ENCODE data around the gene DYNC2I2. TPM values are rescaled to one million over a fixed set of nuclear protein-coding genes. Genes with fewer than 3 reads are reported as not detected.
"Not testable (repeated sequence)": the region's sequence is repeated elsewhere in the genome, so short reads cannot be mapped to it uniquely, and the experiment has no call there.

DYNC2I2 gene
- total RNA-seq, 1 experiment from 2014 or later, result 58.6 TPM

DNA sequence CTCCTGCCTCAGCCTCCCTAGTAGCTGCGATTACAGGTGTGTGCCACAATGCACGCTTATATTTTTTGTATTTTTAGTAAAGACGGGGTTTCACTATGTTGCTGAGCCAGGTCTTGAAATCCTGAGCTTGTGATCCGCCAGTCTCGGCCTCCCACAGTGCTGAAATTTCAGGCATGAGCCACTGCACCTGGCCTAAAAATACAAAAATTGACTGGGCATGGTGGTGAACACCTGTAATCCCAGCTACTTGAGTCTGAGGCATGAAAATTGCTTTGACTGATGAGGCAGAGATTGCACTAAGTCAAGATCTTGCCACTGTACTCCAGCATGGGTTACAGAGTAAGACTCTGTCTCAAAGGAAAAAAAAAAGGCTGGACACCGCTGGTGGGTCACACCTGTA, 13.1 kb upstream of the DYNC2I2 start:
- H2BK20ac ChIP-seq (ENCODE audit: low read depth, low read length, poor library complexity, severe bottlenecking), result no peak overlapping the region
- no peak overlapping the region for H3K18ac ChIP-seq (ENCODE audit: insufficient read length, low read depth, low read length)
- DNase-seq, result no peak
- Mint-ChIP-seq H3K36me3 (ENCODE audit: insufficient read depth in 1 of 3, low read depth in 3 of 3) (no peaks in the 10 kb centered on the region), H3K4me3 (no peak overlapping the region), H3K27ac (peak overlapping the region in 1 of 3 experiments; percentile 48; a peak in 1 of 7 replicates), H3K4me1 (no peaks in the 10 kb centered on the region), H3K27me3 (ENCODE audit: low read depth) (no peaks in the 10 kb centered on the region), H3K9me3 (no peaks in the 10 kb centered on the region; a peak in 1 of 5 replicates)
- H3K23ac ChIP-seq (ENCODE audit: insufficient read length, low read depth, low read length), result no peak overlapping the region
- H3K4me2 ChIP-seq (ENCODE audit: insufficient read depth, insufficient read length, low read length), result no peak overlapping the region
- no peak overlapping the region for H4K5ac ChIP-seq (ENCODE audit: insufficient read length, low read depth, low read length)
- no peaks in the 10 kb centered on the region for H4K20me1 ChIP-seq (ENCODE audit: control insufficient read depth, insufficient read depth, insufficient read length)
- H3K27ac ChIP-seq (ENCODE audit: insufficient read length, low read depth, low read length), result no peak overlapping the region
- H3K23me2 ChIP-seq (ENCODE audit: insufficient read length, low read depth, low read length, poor library complexity, severe bottlenecking), result no peaks in the 10 kb centered on the region
- H2AK5ac ChIP-seq (ENCODE audit: insufficient read length, low read length), result no peak overlapping the region
- no peak overlapping the region for H2AFZ ChIP-seq (ENCODE audit: low read length)
- no peak overlapping the region for H3T11ph ChIP-seq (ENCODE audit: low read length)
- no peak overlapping the region for H2BK5ac ChIP-seq (ENCODE audit: insufficient read length, low read length)
- no peak overlapping the region for H3K14ac ChIP-seq (ENCODE audit: insufficient read depth, low read length)
- H3K4me1 ChIP-seq (ENCODE audit: insufficient read depth, low read length), result no peaks in the 10 kb centered on the region
- no peak overlapping the region for H4K8ac ChIP-seq (replicated peaks; ENCODE audit: insufficient read length, low read depth, low read length)
- H2BK15ac ChIP-seq (ENCODE audit: low read depth, low read length), result no peak overlapping the region
- H3K27me3 ChIP-seq (ENCODE audit: insufficient read depth, low read length), result no peaks in the 10 kb centered on the region
- H3K9ac ChIP-seq (ENCODE audit: extremely low read depth, insufficient read length, low read length), result no peak overlapping the region
- no peak overlapping the region for H2BK120ac ChIP-seq (ENCODE audit: low read depth, low read length, poor library complexity, severe bottlenecking)
- WGBS (ENCODE audit: extremely low coverage, insufficient read length, low lambda C conversion rate), result no CpG with 5 or more reads among the region's 6 CpGs
- no peak for TF ChIP-seq CTCF (conservative IDR thresholded peaks at IDR 0.05)
- H4K91ac ChIP-seq (ENCODE audit: insufficient read length, low read depth, low read length), result no peak overlapping the region
- no peaks in the 10 kb centered on the region for H3K9me3 ChIP-seq (ENCODE audit: control insufficient read depth, low read depth, low read length)
- H3K56ac ChIP-seq (ENCODE audit: insufficient read length, low read depth, low read length), result no peak overlapping the region
- H3K79me2 ChIP-seq (ENCODE audit: insufficient read depth, low read length), result no peaks in the 10 kb centered on the region
- H3K4ac ChIP-seq (ENCODE audit: low read depth, low read length), result no peak overlapping the region
- H3K79me1 ChIP-seq (ENCODE audit: insufficient read depth, low read depth, low read length, poor library complexity, severe bottlenecking), result no peaks in the 10 kb centered on the region
- no peak overlapping the region for H2BK12ac ChIP-seq (ENCODE audit: insufficient read length, low read depth, low read length)

- H2BK15ac ChIP-seq (ENCODE audit: low read depth, low read length); H2BK120ac ChIP-seq (ENCODE audit: low read depth, low read length, poor library complexity, severe bottlenecking); H3K56ac ChIP-seq (ENCODE audit: insufficient read length, low read depth, low read length); H3K23me2 ChIP-seq (ENCODE audit: insufficient read length, low read depth, low read length, poor library complexity, severe bottlenecking); H3K9ac ChIP-seq (ENCODE audit: extremely low read depth, insufficient read length, low read length); H3T11ph ChIP-seq (ENCODE audit: low read length); H3K27me3 ChIP-seq (ENCODE audit: insufficient read depth, low read length); H3K23ac ChIP-seq (ENCODE audit: insufficient read length, low read depth, low read length); H3K36me3 Mint-ChIP-seq (ENCODE audit: insufficient read depth in 1 of 3, low read depth in 3 of 3); H3K79me2 ChIP-seq (ENCODE audit: insufficient read depth, low read length); H3K4me1 Mint-ChIP-seq; H2BK12ac ChIP-seq (ENCODE audit: insufficient read length, low read depth, low read length); H3K27ac Mint-ChIP-seq; H4K5ac ChIP-seq (ENCODE audit: insufficient read length, low read depth, low read length); H3K4me1 ChIP-seq (ENCODE audit: insufficient read depth, low read length); H3K4ac ChIP-seq (ENCODE audit: low read depth, low read length); H2BK20ac ChIP-seq (ENCODE audit: low read depth, low read length, poor library complexity, severe bottlenecking); H2AK5ac ChIP-seq (ENCODE audit: insufficient read length, low read length); H4K91ac ChIP-seq (ENCODE audit: insufficient read length, low read depth, low read length); H2AFZ ChIP-seq (ENCODE audit: low read length); H2BK5ac ChIP-seq (ENCODE audit: insufficient read length, low read length); H3K4me3 Mint-ChIP-seq; H3K18ac ChIP-seq (ENCODE audit: insufficient read length, low read depth, low read length); H3K9me3 ChIP-seq (ENCODE audit: control insufficient read depth, low read depth, low read length); H3K27me3 Mint-ChIP-seq (ENCODE audit: low read depth); H3K27ac ChIP-seq (ENCODE audit: insufficient read length, low read depth, low read length); H3K79me1 ChIP-seq (ENCODE audit: insufficient read depth, low read depth, low read length, poor library complexity, severe bottlenecking); H4K8ac ChIP-seq (replicated peaks; ENCODE audit: insufficient read length, low read depth, low read length); H3K9me3 Mint-ChIP-seq; DNase-seq; H3K4me2 ChIP-seq (ENCODE audit: insufficient read depth, insufficient read length, low read length); H4K20me1 ChIP-seq (ENCODE audit: control insufficient read depth, insufficient read depth, insufficient read length); H3K14ac ChIP-seq (ENCODE audit: insufficient read depth, low read length): not testable (repeated sequence)
- WGBS (ENCODE audit: extremely low coverage, insufficient read length, low lambda C conversion rate), result no CpG with 5 or more reads among the region's 8 CpGs
Observed at GRCh38 chr9:128666481-128666941, 9.9 kb upstream of the DYNC2I2 start.
